ENCODE measurements around the gene PHF11.

The PHF11 gene

DNA sequence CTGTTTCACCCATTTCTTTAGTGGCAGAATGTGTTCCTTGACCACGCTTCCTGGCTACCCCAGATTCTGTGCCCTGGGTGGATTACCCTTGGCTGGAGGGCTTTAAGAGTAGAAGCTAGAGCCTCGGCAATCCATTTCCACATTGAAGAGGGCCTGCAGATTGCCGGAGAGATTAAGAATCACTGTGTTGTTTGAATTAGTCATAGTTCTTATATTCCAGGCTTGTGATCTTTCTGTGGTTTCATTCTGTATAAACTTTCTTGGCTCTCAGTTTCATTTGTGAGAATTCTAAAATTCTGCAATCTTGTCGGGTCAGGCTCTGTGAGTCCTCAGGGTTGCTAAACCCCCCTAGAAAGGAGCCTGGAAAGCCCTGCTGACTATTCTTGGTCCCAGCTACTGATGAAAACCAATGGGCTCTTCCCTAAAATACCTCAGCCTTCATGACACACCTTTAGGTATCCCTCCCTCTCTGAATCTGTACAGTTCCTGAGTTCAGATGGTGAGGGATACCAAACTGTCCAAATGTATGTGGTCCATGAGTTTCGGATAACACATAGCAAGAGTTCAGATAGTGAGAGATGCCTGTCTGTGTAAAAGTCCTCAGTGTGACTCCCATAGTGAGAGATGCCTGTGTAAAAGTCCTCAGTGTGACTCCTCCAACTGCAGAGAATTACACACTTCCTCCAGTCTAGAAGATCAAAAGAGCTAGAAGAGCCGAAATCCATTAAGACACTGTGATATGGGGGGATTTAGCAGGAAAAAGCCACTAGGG, 4.3 kb downstream of the PHF11 start:
- peak; percentile 27 for DNase-seq

DNA sequence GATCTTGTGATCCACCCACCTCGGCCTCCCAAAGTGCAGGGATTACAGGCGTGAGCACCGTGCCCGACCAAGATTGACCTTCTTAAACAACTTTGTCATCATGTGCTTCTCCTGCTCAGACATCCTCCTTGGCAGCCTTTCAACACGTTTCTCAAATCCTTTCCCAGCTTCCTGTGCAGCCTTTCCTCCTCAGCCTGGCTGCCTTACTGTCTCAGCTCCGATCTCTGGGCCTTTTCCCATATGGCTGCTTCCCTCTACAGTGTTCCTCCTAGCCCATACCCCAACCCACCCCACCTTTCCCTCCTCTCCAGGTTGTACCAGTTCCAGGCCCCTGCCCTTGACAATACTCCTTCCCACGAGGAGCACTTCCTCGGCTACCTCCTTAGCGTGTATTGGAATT, 7.2 kb downstream of the PHF11 start:
- DNase-seq: no peak

DNA sequence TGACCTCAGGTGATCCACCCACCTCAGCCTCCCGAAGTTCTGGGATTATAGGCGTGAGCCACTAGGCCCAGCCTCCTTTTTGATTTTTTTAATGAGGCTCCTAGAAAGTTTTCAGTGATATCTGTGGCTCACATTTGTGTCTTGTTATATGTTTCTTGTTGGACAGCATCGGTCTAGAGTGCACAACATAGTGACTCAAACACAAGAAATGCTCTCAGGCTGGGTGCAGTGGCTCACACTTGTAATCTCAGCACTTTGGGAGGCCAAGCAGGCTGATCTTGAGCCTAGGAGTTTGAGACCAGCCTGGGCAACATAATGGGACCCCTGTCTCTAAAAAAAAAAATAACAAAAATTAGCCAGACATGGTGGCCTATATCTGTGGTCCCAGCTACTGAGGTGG, 8.2 kb downstream of the PHF11 start:
- no peak for DNase-seq

DNA sequence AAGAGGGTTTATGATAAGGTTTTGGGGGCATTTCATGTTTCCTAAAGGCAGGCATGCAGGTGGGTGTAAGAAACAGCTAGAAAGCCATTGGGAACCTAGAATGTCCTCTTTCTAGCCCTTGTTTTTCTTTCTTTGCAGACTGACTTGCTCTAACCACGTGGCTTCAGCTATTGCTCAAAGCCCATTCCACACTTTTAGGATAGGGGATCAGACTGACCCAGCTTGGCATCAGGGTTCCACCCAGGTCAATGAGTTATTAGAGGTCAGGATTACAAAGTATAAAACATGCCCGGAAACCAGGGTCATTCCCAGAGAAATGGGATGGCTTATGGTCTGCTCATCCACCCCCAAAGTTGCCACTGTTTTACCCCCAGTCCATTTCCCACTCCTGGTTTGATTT, 16.8 kb downstream of the PHF11 start:
- DNase-seq: no peak

DNA sequence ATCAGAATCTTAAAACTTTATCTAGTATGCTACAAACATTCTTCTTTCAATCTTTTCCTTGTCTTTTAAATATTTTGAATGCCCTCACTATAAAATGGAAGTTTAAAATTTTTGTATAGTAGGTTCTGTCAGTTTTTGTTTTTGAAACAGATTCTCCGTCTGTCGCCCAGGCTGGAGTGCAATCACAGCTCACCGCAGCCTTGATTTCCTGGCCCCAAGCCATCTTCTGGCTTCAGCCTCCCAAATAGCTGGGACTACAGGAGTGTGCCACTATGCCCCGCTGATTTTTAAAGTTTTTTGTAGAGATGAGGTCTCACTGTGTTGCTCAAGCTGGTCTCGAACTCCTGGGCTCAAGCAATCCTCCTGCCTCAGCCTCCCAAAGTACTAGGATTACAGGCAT, 20.7 kb downstream of the PHF11 start:
- no peak for DNase-seq

DNA sequence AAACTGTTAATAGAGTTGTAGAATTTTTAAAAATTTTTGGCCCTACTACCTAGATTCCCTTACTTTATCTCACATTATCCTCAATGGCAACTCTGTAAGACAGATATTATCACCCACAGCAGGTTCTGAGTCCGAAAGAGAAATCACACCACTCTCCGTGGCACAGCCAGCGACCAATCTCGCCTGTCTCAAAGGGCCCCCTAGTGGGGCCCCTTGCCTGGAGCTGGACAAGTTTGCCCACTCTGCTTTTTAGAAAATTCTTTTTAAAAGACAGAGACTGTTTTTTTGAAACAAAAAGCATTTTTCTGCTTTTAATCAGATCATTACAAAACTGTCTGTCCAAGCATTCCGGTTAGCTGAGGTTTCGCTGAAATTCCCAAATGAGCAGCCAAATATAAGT, 21.7 kb downstream of the PHF11 start:
- no peak for DNase-seq

DNA sequence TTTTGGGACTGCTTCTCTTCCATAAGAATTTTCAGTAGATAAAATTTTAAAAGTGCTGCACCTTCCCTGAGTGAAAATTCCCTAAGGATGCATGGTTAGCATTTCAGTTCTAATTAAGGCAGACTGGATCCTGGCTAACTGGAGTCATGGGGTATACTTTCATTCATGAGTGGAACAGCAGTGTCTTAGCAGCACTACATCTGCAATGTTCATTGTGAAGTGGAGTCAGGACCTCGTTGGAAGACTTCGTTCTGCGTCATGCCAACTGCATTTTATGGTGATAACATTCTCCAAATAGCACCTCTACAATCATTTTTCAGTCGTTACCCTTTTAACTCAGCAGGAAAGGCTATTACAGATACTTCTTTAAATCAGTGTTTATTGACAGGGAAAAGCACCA, 25.5 kb downstream of the PHF11 start:
- DNase-seq: no peak

DNA sequence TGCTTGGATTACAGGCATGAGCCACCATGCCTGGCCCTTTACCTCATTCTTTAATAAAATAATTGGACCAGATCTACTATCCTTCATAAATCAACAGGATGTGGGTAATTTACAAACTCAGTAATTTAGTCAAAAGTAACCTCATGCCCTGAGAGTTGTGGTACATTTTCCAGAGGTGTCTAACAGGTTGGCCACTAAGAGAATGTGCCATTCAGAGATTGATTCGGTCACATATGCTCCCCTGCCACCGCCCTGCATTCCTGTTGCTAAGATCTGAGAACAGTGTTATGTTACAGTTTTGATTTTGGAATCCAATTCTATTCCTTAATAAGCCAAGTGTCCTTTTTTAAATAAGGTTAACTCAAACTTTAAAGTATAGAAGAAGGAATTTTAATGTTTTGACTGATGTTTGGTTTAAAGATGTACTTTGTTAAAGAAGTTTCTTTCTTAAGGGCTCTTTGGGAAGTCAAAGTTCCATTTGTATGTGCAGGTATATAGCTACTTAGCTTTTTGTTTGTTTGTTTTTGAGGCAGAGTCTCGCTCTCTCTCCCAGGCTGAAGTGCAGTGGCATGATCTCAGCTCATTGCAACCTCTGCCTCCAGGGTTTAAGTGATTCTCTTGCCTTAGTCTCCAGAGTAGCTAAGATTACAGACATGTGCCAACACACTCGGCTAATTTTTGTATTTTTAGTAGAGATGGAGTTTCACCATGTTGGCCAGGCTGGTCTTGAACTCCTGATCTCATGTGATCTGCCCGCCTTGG, 29.2 kb downstream of the PHF11 start:
- no peak for DNase-seq

DNA sequence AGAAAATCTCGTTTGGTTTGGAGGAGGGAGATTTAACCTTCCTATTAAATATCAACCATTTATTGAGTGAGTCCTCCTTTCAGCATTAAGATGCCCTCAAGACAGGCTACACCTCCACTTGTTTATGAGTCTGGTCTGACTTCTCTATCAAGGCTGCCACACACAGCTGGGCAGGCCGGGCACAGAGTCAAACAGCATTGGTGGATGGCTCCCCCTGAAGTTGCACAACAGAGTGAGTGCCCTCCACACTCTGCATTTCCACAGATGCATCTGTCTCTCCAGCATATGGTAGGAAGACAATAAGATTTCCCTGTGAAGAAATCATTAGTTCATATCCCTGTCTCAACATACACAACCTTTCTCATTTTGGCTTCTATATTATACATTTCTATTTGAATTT, 31.4 kb downstream of the PHF11 start:
- no peak for DNase-seq

DNA sequence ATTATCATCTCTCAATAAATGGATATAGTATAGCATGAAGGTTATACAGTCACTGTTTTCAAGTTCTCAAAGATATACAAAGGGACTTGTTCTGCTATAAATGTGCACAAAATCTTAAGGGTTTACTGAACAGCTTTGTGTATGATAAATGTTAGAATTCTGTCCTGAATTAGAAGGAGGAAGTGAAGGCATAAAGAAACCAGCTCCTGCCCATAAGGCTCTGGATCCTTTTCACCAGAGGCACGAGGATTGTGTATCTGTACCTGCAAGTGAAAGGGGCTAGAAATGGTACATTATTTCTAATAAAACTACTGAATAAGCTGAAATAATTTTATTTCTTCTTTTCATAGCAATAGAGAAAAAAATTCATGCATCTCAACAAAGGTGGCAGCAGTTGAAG, 32.4 kb downstream of the PHF11 start:
- DNase-seq: no peak

DNA sequence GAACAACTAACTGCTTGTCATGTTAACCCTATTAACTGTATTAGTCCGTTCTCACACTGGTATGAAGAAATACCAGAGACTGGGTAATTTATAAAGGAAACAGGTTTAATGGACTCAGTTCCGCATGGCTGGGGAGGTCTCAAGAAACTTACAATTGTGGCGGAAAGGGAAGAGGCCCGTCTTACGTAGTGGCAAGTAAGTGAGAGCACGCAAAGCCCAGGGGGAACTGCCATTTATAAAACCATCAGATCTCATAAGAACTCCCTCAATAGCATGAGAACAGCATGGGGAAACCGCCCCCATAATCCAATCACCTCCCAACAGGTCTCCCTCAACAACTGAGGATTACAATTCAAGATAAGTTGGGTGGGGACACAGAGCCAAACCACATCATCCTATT, 34.7 kb downstream of the PHF11 start:
- DNase-seq: no peak

DNA sequence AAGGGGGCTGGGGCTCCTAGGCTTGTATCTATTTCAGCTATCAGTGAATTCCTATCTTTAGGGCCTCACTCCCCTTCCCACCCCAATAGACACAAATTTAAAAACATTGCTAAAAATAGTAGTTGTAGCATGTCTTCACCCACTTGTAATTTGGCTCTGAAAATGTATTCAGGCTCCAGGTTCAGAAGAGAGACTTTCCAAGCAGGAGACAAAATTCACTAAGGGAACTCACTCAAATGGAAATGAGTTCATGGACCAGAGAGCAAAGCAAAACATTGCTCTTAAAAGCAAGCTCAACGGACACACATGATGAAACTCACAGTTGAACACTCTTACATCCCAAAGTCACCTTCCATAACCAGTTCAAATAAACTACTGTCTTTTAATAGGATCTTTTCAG, 36.8 kb downstream of the PHF11 start:
- no peak for DNase-seq

DNA sequence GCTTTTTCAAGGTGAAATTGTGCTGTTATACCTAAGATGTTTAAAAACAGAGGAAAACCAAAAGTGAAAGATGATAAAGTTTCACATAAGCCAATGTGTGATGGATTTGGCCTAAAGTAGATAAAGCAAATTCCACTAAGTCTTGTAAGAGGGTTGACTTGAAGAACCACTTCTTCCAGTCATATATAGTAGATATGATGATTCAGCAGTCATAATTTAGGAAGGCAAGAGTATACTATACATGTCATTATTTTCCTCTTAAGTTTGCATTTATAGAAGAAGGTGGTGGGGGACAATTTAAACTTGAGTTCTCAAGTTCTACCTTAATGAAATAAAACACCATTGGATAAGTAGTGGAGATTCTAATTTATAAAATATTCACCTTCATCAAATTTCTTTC, 37.3 kb downstream of the PHF11 start:
- no peak for DNase-seq

DNA sequence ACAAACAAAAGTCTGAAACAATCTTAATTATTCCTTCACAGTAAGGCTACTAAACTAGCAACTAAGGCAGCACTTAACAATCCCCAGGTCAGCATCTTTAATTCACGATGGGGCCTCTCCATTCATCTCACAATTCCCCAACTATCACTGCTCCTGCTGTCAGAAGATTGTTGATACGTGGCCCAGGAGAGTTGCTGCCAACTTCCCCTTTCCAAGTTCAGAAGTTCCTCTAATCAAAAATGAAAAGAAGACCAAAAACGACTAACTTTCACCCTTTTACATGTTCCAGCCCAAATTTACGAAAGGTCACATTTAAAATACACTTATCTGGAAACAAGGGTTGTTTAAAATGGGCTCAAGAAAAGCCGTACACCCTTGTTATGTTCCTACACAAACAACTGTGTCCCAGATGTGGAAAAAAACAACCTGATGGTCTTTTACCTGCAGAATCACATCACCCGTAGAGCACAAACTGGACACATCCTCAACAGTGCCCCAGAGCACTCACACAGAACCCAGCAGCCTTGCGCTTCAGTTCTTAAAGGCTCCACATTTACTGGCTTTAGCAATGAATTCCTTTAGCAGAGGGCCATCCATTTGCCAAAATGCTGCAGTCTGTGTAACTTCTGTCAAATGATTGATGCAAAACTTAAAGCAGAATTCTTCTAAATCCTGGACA, 38.0 kb downstream of the PHF11 start:
- no peak for DNase-seq

DNA sequence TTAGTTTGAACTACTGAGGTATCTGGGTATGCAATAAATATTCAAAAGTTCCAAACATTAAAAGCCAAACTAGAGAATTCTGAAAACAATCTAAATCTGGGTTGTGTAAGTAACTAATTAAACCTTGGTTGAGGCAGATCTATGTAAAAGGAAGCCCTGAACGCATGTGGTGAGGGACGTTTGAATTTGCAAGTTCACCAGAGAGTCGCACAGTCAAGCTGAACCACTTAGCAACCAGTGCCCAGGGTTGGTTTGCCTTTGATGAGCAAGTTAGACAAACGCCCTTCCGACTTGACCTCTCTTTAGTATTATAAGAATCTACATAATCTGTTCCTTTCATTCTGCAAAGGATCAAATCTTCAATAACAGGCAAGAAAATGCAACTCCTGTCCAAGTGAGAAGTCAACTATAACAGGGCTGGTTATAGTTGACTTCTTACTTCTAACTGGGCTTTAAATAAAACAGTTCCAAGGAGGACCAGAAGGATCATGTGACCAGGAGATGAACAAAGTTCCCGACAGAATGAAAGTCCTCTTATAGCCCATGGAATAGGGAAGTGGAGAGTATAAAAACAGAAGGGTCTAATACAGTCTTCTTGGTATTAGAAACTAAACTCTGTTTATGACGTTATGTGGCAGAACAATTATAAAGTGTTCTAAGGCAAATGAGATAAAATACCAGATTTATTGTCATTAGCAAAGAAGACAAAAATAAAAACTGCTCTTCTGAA, 40.6 kb downstream of the PHF11 start:
- DNase-seq: no peak

DNA sequence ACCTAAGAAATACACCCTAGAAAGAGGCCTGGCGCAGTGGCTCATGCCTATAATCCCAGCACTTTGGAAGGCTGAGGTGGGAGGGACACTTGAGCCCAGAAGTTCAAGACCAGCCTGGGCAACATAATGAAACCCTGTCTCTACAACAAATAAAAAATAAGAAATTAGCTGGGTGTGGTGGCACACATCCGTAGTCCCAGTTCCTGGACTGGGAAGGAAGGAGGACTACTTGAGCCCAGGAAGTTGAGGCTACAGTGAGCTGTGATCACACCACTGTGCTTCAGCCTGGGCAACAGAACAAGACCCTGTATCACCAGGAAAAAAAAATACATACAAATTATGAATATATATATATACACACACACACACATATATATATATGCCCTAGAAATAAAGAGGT, 42.7 kb downstream of the PHF11 start:
- no peak for DNase-seq

DNA sequence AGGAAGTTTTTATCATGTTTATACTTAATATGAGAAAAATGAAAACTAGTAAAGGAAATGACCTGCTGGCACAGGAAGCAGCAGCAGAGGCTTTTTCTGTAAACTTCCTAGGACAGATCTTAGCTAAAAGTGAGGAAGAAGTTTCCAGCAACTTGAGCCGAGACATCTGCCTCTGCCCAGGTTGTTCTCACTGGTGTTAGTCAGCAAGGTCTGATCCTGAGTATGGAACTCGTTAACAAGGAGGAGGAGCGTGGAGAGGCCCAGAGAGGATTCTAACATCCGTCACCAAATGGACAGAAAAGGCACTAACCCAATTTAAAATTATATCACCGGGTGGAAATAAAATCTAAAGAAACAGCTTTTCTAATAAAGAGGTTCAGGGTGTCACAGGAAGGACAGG, 43.6 kb downstream of the PHF11 start:
- DNase-seq: no peak

DNA sequence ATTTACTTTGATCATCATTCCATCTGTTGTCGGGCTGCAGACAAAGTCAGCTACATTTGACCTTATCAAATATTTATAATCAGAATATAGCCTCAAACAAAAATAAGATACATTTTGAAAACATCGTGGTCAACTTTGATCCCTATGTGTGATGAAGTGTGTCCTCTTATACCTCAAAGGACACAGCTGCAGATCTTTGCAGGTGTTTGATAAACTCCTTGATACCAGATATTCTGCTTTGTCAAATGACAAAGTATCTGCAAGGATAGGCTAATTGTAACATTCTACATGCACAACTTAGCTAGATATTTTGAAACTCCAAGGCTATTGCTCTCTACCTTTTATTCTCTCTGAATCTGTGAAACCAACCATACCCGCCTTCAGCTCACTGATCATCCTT, 44.0 kb downstream of the PHF11 start:
- no peak for DNase-seq

DNA sequence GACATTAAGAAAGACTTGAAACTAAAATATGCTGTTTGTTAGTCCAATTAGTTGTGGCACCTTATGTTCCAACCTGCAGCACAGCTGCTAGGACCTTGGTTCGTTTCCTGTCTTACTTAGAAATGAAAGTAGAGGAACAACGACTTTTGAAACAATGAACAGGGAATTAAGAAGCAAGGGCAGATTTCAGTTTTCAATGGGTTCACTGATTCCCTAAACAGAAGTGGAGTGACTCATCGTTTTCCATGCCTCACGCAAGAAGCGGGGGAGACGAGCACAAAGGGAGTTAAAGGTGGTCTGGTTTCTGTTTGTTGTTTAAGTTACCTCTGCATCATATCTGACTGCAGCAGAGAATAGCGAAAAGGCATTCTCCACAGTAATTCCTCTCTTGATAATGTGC, 44.8 kb downstream of the PHF11 start:
- peak; percentile 5 for DNase-seq

DNA sequence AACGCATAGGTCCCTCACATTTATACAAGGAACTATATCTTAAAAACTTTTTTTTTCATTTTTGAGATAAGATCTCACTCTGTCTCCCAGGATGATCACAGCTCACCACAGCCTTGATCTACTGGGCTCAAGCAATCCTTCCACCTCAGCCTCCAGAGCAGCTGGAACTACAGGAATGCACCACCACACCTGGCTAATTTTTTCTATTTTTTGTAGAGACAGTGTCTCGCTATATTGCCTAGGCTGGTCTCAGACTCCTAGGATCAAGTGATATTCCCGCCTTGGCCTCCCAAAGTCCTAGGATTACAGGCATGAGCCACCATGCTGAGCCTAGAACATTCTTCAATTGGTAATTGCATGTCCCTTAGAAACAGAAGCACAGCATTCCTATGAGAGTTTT, 47.9 kb downstream of the PHF11 start:
- DNase-seq: no peak

DNA sequence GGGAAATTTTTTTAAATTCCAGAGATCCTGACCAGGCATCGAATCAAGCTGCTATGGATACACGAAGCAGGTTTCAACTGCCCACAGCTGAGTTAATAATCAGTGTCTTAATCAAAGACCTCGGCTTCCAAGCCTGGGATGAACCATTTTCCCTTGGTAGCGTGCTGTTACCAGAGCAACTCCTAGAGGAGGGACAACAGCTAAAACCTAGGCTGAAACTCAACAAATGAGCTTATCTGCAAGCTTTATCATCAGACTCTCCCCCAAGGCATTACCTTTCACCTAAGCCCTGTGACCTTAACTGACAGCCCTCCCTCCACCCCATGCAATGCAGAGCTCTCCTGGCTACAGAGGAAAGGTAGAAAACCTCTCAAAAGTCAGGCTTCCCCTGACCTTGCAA, 49.9 kb downstream of the PHF11 start:
- no peak for DNase-seq

DNA sequence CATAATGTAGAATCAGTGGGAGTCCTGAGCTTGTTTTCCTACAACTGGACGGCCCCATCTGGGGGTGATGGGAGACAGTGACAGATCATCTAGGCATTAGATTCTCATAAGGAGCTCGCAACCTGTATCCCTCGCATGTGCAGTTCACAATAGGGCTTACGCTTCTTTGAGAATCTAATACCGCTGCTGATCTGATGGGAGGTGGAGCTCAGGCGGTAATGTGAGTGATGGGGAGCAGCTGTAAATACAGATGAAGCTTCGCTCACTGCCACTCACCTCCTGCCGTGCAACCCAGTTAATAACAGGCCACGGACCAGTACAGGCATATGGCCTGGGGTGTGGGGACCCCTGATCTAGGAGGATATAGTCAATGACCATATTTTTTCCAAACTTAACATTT, 50.8 kb downstream of the PHF11 start:
- no peak for DNase-seq

DNA sequence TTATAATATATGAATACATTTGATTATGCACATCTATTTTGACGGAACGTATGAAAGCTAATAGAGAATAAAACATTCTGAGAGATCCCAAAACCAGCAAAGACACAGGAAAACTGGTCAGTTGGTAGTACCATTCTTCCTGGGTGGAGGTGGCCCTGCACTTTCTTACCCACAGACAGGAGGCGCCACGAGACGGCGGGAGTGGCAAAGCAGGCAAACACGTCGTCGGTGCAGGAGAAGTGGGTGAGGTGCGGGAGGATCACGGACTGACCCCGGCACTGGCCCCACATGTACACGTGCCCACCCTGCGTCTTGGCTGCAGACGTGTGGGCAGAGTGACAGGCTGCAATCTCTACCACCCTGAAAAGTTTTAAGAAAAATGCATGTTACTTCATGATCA, 53.5 kb downstream of the PHF11 start:
- DNase-seq: no peak
